SK-N-SH (cell line): Measurements from ENCODE around the gene PARK7. TPM values are rescaled to one million over a fixed set of nuclear protein-coding genes. Genes with fewer than 3 reads are reported as not detected.

Experiments
- CTCF ChIA-PET: fragments of 300-600, 350-600 bp; formaldehyde crosslinking; extraction: SDS; loops from one replicate; lab custom pipeline; 2021; lab: Yijun Ruan, JAX
- POLR2A ChIA-PET: fragments of 350-600 bp; sonication (Branson Sonifier 250); formaldehyde crosslinking; extraction: SDS; loops from one replicate; lab custom pipeline; 2020; ENCODE audit warnings: antibody characterized with exemption, inconsistent platforms; lab: Yijun Ruan, JAX
- DNase-seq: peaks from one replicate; pipeline ENCODE4 v3.0.0; 2012
- H2AFZ ChIP-seq: fragments of 200-600 bp; sonication (generic); 2 replicates; pipeline ENCODE4 v1.8.1; 2016; ENCODE audit warnings: antibody characterized with exemption, mild to moderate bottlenecking, low read depth
- H3F3A ChIP-seq: fragments of 200-600 bp; sonication (generic); replicated peaks from 2 replicates; pipeline ENCODE3; 2016; ENCODE audit warnings: antibody characterized with exemption, mild to moderate bottlenecking; ENCODE audit not compliant: insufficient read depth
- H3K27ac ChIP-seq, 2 experiments: fragments of 200-500 bp in 1 of 2; fragments of 200-600 bp in 1 of 2; sonication (Bioruptor generic) in 1 of 2; sonication (generic), shearing (Covaris generic) in 1 of 2; 2 replicates each; pipeline versions ENCODE4 v1.5.1 to v1.6.1; 2014 to 2016; ENCODE audit warnings: low read depth in 2 of 2, inconsistent platforms in 1 of 2, low read length in 1 of 2, mild to moderate bottlenecking in 1 of 2, mixed read lengths in 1 of 2
- H3K27me3 ChIP-seq: fragments of 200-600 bp; sonication (generic), shearing (Covaris generic); 2 replicates; pipeline ENCODE4 v1.6.1; 2016; ENCODE audit warnings: mixed run types; ENCODE audit not compliant: insufficient read depth
- H3K36me3 ChIP-seq, 2 experiments: fragments of 200-500 bp in 1 of 2; fragments of 200-600 bp in 1 of 2; sonication (Bioruptor generic) in 1 of 2; sonication (generic) in 1 of 2; replicated peaks in 1 of 2; 2 replicates each; pipeline versions ENCODE3 to v1.5.1; 2014 to 2016; ENCODE audit warnings: low read length in 1 of 2, mild to moderate bottlenecking in 1 of 2; ENCODE audit not compliant: insufficient read depth in 2 of 2, control insufficient read depth in 1 of 2
- H3K4me1 ChIP-seq, 2 experiments: fragments of 200-500 bp in 1 of 2; fragments of 200-600 bp in 1 of 2; sonication (Bioruptor generic) in 1 of 2; sonication (generic), shearing (Covaris generic) in 1 of 2; 2 replicates each; pipeline versions ENCODE4 v1.5.1 to v1.6.1; 2014 to 2016; ENCODE audit warnings: low read depth in 1 of 2, low read length in 1 of 2, mixed run types in 1 of 2; ENCODE audit not compliant: insufficient read depth in 2 of 2, control insufficient read depth in 1 of 2
- H3K4me2 ChIP-seq: fragments of 200-600 bp; sonication (generic), shearing (Covaris generic); 2 replicates; pipeline ENCODE4 v1.6.1; 2017; ENCODE audit warnings: mixed run types
- H3K4me3 ChIP-seq, 2 experiments: fragments of 200-500 bp in 1 of 2; fragments of 200-600 bp in 1 of 2; sonication (Bioruptor generic) in 1 of 2; sonication (generic), shearing (Covaris generic) in 1 of 2; 2 replicates each; pipeline versions ENCODE4 v1.5.1 to v1.8.1; 2014 to 2016; ENCODE audit warnings: low read depth in 2 of 2, inconsistent platforms in 1 of 2, low read length in 1 of 2, mild to moderate bottlenecking in 1 of 2, mixed read lengths in 1 of 2, moderate library complexity in 1 of 2
- H3K79me2 ChIP-seq: fragments of 200-600 bp; sonication (generic); 2 replicates; pipeline ENCODE4 v1.8.1; 2017; ENCODE audit warnings: mild to moderate bottlenecking; ENCODE audit not compliant: insufficient read depth
- H3K9ac ChIP-seq: fragments of 200-600 bp; sonication (generic); 2 replicates; pipeline ENCODE4 v1.6.1; 2017; ENCODE audit warnings: mixed run types
- H3K9me2 ChIP-seq: fragments of 200-600 bp; sonication (generic); 2 replicates; pipeline ENCODE4 v1.6.1; 2017; ENCODE audit warnings: mixed run types
- H3K9me3 ChIP-seq: fragments of 200-600 bp; sonication (generic); 2 replicates; pipeline ENCODE4 v1.6.1; 2017; ENCODE audit warnings: mixed run types, mild to moderate bottlenecking, moderate library complexity
- H4K20me1 ChIP-seq: fragments of 200-600 bp; sonication (generic); 2 replicates; pipeline ENCODE4 v1.6.1; 2017; ENCODE audit warnings: mild to moderate bottlenecking, mixed run types; ENCODE audit not compliant: insufficient read depth
- CHD2 ChIP-seq: fragments of 150-350 bp; IDR thresholded peaks from 2 replicates; pipeline ENCODE4 v1.6.1; 2018; ENCODE audit warnings: low read length; ENCODE audit not compliant: partially characterized antibody
- CTCF ChIP-seq: fragments of 200-600 bp; sonication (generic); IDR thresholded peaks from 2 replicates; pipeline ENCODE4 v1.6.1; 2017; ENCODE audit warnings: antibody characterized with exemption, mild to moderate bottlenecking, moderate library complexity
- EZH2phosphoT487 ChIP-seq: fragments of 200-600 bp; sonication (generic); IDR thresholded peaks from 2 replicates; pipeline ENCODE4 v1.6.1; 2017; ENCODE audit warnings: low read depth, mixed run types, mild to moderate bottlenecking, antibody characterized with exemption, moderate library complexity, borderline replicate concordance
- GABPA ChIP-seq: IDR thresholded peaks from 2 replicates; pipeline ENCODE4 v1.4.0; 2012; ENCODE audit warnings: low read depth, mild to moderate bottlenecking
- GATA2 ChIP-seq: sonication (generic); formaldehyde crosslinking; IDR thresholded peaks from 2 replicates; pipeline ENCODE4 v1.5.0; 2020; ENCODE audit warnings: mild to moderate bottlenecking, missing genetic modification reagents
- JUND ChIP-seq: IDR thresholded peaks from 2 replicates; pipeline ENCODE4 v1.4.0; 2012
- POLR2AphosphoS5 ChIP-seq: IDR thresholded peaks from 2 replicates; pipeline ENCODE4 v1.6.1; 2012; ENCODE audit warnings: low read depth, low read length
- RXRA ChIP-seq: IDR thresholded peaks from 2 replicates; pipeline ENCODE4 v1.4.0; 2012; ENCODE audit warnings: low read depth, mild to moderate bottlenecking, borderline replicate concordance
- SMC3 ChIP-seq: IDR thresholded peaks from 2 replicates; pipeline ENCODE4 v1.6.1; 2012; ENCODE audit warnings: low read depth, low read length, improper control_type of control experiment
- TAF1 ChIP-seq: IDR thresholded peaks from 2 replicates; pipeline ENCODE4 v1.6.1; 2012; ENCODE audit warnings: low read depth, mild to moderate bottlenecking, low read length, moderate library complexity, borderline replicate concordance
- USF1 ChIP-seq: IDR thresholded peaks from 2 replicates; pipeline ENCODE4 v1.4.0; 2012; ENCODE audit warnings: low read depth, borderline replicate concordance
- WGBS: methylation state at CpG from one replicate; pipeline ENCODE4 v1.1.6; 2017; ENCODE audit warnings: low lambda C conversion rate; 5-methylcytosine and 5-hydroxymethylcytosine counted together
- polyA plus RNA-seq, 3 experiments: library from polyadenylated mRNA; depleted of rRNA; stranded (reverse); fragments of >200 nt; gene quantifications; 2 replicates each; pipeline ENCODE4 v1.2.3, GENCODE V29; 2012

PARK7 gene
- polyA plus RNA-seq, 1 of the 3 experiments (the other 2 are of a cell fraction), result 415 TPM

GRCh38 chr1:8017495-8018197 lies 56.1 kb downstream of the PARK7 start:
- no peaks in the 10 kb centered on the region for H3K9me3 ChIP-seq

GRCh38 chr1:8018492-8019228 lies 57.1 kb downstream of the PARK7 start:
- no peak for DNase-seq
- H3K27ac ChIP-seq, result peak overlapping the region in 1 of 2 experiments; percentile 72; a peak in 1 of 4 replicates
- H3F3A ChIP-seq, result peaks cover 56% of the 10 kb centered on the region
- no peak overlapping the region for H2AFZ ChIP-seq
- peaks cover 0 to 14% of the 10 kb centered on the region in 2 experiments for H3K36me3 ChIP-seq
- no peaks in the 10 kb centered on the region for H3K27me3 ChIP-seq
- peaks cover 93% of the 10 kb centered on the region for H3K79me2 ChIP-seq
- CTCF ChIA-PET, result interaction anchor here (1.0 to 10.6 kb wide), 7 partner anchors 12 to 332 kb away, joined by 3 to 293 read pairs (median 67); partner anchors contain the start of gene SLC45A1
- H3K4me3 ChIP-seq, result no peak overlapping the region
- peaks cover 34% of the 10 kb centered on the region for H4K20me1 ChIP-seq
- POLR2A ChIA-PET, result no interaction called here
- no peak overlapping the region for H3K4me2 ChIP-seq
- H3K4me1 ChIP-seq, result peaks cover 13 to 69% of the 10 kb centered on the region in 2 experiments
- no peaks in the 10 kb centered on the region for H3K9me3 ChIP-seq
- TF ChIP-seq JUND (no peak), POLR2AphosphoS5 (no peak), EZH2phosphoT487 (no peak), GATA2 (CRISPR knock-in tag) (no peak), RXRA (no peak), TAF1 (no peak), CTCF (no peak), CHD2 (no peak), GABPA (no peak), USF1 (no peak)
- TF ChIP-seq, all 33 proteins: peak for 0
- H3K9ac ChIP-seq, result no peak overlapping the region
- no peaks in the 10 kb centered on the region for H3K9me2 ChIP-seq
- 82% methylated on average over 3 of the region's 3 CpGs for WGBS

More at GRCh38 chr1:8017495-8018197, 56.1 kb downstream of the PARK7 start:
- Histone ChIP-seq H3K79me2 (peaks cover 93% of the 10 kb centered on the region), H3K4me2 (peak overlapping the region; percentile 38; the same call in 1 of the 2 replicates), H3K27ac (peak overlapping the region; percentile 39 to 54; a peak in 3 of 4 replicates), H3K36me3 (peaks cover 9 to 24% of the 10 kb centered on the region in 2 experiments), H3K9me2 (no peaks in the 10 kb centered on the region), H3K4me3 (no peak overlapping the region), H2AFZ (no peak overlapping the region), H3K9ac (no peak overlapping the region), H3K27me3 (no peaks in the 10 kb centered on the region), H4K20me1 (peaks cover 24% of the 10 kb centered on the region), H3K4me1 (peaks cover 13 to 62% of the 10 kb centered on the region in 2 experiments), H3F3A (peaks cover 56% of the 10 kb centered on the region)
- no peak for DNase-seq
- CTCF ChIA-PET, result interaction anchor here (0.9 to 10.6 kb wide), 8 partner anchors 13 to 333 kb away, joined by 3 to 293 read pairs (median 35); partner anchors contain the start of gene SLC45A1
- WGBS, result 50% methylated on average over 5 of the region's 5 CpGs
- POLR2A ChIA-PET, result no interaction called here
- no peak for TF ChIP-seq SMC3
- TF ChIP-seq GATA2 (CRISPR knock-in tag), result peak; percentile 11; the same call in 1 of the 2 replicates
